A549 (cell line): ENCODE results near the gene XG. TPM values are rescaled to one million over a fixed set of nuclear protein-coding genes. Genes with fewer than 3 reads are reported as not detected.
A peak's percentile ranks its signal among the peaks of the same experiment; 100 is the strongest.

ENCODE experiments used
- ATAC-seq, 2 experiments: fragments of 200-7000 bp in 1 of 2; fragments of >200 bp in 1 of 2; cut with Nextera tagmentation in 1 of 2; cut with Tn5 transposase in 1 of 2; 3 replicates each; pipeline versions ENCODE4 v1.8.0 to v1.9.1; 2018 to 2020; ENCODE audit warnings: mild to moderate bottlenecking in 1 of 2, moderate library complexity in 1 of 2
- CTCF ChIA-PET: fragments of 300-600 bp; sonication (Branson Sonifier 250); formaldehyde crosslinking; extraction: SDS; loops from one replicate; lab custom pipeline; 2021; ENCODE audit warnings: antibody characterized with exemption, inconsistent platforms; lab: Yijun Ruan, JAX
- POLR2A ChIA-PET: fragments of 350-600 bp; formaldehyde crosslinking; extraction: SDS; loops from one replicate; lab custom pipeline; 2021; ENCODE audit warnings: antibody characterized with exemption, inconsistent platforms; lab: Yijun Ruan, JAX
- DNase-seq, 2 experiments: peaks; one replicate each; pipeline versions ENCODE4 v3.0.0 to v3.0.0-alpha.2; 2011 to 2016; ENCODE audit warnings: low read depth in 1 of 2, low spot score in 1 of 2
- FAIRE-seq: peaks from 2 replicates; lab custom pipeline; 2011; peaks lifted over from hg19 to GRCh38; lab: Jason Lieb, UNC
- H3K27ac ChIP-seq, 2 experiments: fragments of >200 bp; sonication (Bioruptor Twin); formaldehyde crosslinking; 3 replicates each; pipeline ENCODE4 v1.5.1; 2016 to 2017
- H3K4me1 ChIP-seq: fragments of >200 bp; sonication (Bioruptor Twin); formaldehyde crosslinking; 3 replicates; pipeline ENCODE4 v1.6.1; 2016
- H3K4me2 ChIP-seq: fragments of >200 bp; sonication (Bioruptor Twin); formaldehyde crosslinking; 3 replicates; pipeline ENCODE4 v1.6.1; 2016
- H3K4me3 ChIP-seq: fragments of >200 bp; sonication (Bioruptor Twin); formaldehyde crosslinking; 3 replicates; pipeline ENCODE4 v1.5.1; 2016
- H3K9me3 ChIP-seq: fragments of >200 bp; sonication (Bioruptor Twin); formaldehyde crosslinking; 3 replicates; pipeline ENCODE4 v1.6.1; 2016
- CBX8 ChIP-seq: fragments of 200-600 bp; sonication (generic); IDR thresholded peaks from 2 replicates; pipeline ENCODE4 v1.6.1; 2016
- CEBPB ChIP-seq, 2 experiments: fragments of >200 bp in 1 of 2; sonication (Bioruptor Twin) in 1 of 2; formaldehyde crosslinking in 1 of 2; IDR thresholded peaks; 2 replicates each; pipeline ENCODE4 v1.6.1; 2012 to 2016
- EHF ChIP-seq: fragments of 250-450 bp; sonication (Bioruptor Pico); IDR thresholded peaks from 2 replicates; pipeline ENCODE4 v1.5.0; 2020; ENCODE audit warnings: mild to moderate bottlenecking
- ELK1 ChIP-seq: fragments of 150-350 bp; IDR thresholded peaks from 2 replicates; pipeline ENCODE4 v1.6.1; 2014; ENCODE audit warnings: low read depth, mild to moderate bottlenecking, low read length
- EP300 ChIP-seq, 2 experiments: fragments of >200 bp; sonication (Bioruptor Twin); formaldehyde crosslinking; IDR thresholded peaks; 2 replicates in 1 of 2; 3 replicates in 1 of 2; pipeline ENCODE4 v1.6.1; 2016 to 2017
- ESRRA ChIP-seq: fragments of 150-350 bp; IDR thresholded peaks from 2 replicates; pipeline ENCODE4 v1.6.1; 2014; ENCODE audit warnings: mild to moderate bottlenecking, low read length, borderline replicate concordance
- FOSL2 ChIP-seq, 2 experiments: fragments of 450-650 bp in 1 of 2; fragments of >200 bp in 1 of 2; sonication (Bioruptor Twin) in 1 of 2; formaldehyde crosslinking; IDR thresholded peaks; 2 replicates each; pipeline versions ENCODE4 v1.5.0 to v1.6.1; 2016 to 2020; ENCODE audit warnings: mild to moderate bottlenecking in 1 of 2, moderate library complexity in 1 of 2
- HDAC2 ChIP-seq: fragments of 200-600 bp; sonication (generic); IDR thresholded peaks from 2 replicates; pipeline ENCODE4 v1.6.1; 2016
- HEYL ChIP-seq: fragments of 250-450 bp; sonication (Bioruptor Pico); IDR thresholded peaks from 2 replicates; pipeline ENCODE4 v1.8.0; 2021; ENCODE audit warnings: mild to moderate bottlenecking, moderate library complexity
- HMGXB4 ChIP-seq: fragments of 250-450 bp; sonication (Bioruptor Pico); IDR thresholded peaks from 2 replicates; pipeline ENCODE4 v1.5.0; 2021; ENCODE audit warnings: mild to moderate bottlenecking, moderate library complexity, borderline replicate concordance
- HOXA7 ChIP-seq: fragments of 250-450 bp; sonication (Bioruptor Pico); IDR thresholded peaks from 2 replicates; pipeline ENCODE4 v1.5.0; 2020; ENCODE audit warnings: mild to moderate bottlenecking, moderate library complexity
- HOXB5 ChIP-seq: fragments of 250-450 bp; sonication (Bioruptor Pico); IDR thresholded peaks from 2 replicates; pipeline ENCODE4 v1.5.0; 2020; ENCODE audit warnings: mild to moderate bottlenecking, moderate library complexity
- KDM5A ChIP-seq: fragments of 200-600 bp; sonication (generic); IDR thresholded peaks from 2 replicates; pipeline ENCODE4 v1.6.1; 2016; ENCODE audit warnings: antibody characterized with exemption, mild to moderate bottlenecking
- MAZ ChIP-seq: fragments of 150-350 bp; IDR thresholded peaks from 2 replicates; pipeline ENCODE4 v1.6.1; 2014; ENCODE audit warnings: antibody characterized with exemption, low read depth, low read length, borderline replicate concordance
- MYC ChIP-seq: IDR thresholded peaks from 2 replicates; pipeline ENCODE4 v1.6.1; 2012; ENCODE audit warnings: mild to moderate bottlenecking, inconsistent platforms, low read length, improper control_type of control experiment, borderline replicate concordance
- NR3C1 ChIP-seq: fragments of >200 bp; sonication (Bioruptor Twin); formaldehyde crosslinking; IDR thresholded peaks from 3 replicates; pipeline ENCODE4 v1.6.1; 2017
- POLR2AphosphoS2 ChIP-seq: conservative IDR thresholded peaks from 2 replicates; pipeline ENCODE4 v1.6.1; 2012; ENCODE audit warnings: low read length, improper control_type of control experiment, inconsistent platforms
- RAD21 ChIP-seq, 2 experiments: fragments of >200 bp in 1 of 2; sonication (Bioruptor Twin) in 1 of 2; formaldehyde crosslinking in 1 of 2; IDR thresholded peaks in 1 of 2; conservative IDR thresholded peaks in 1 of 2; 2 replicates in 1 of 2; 3 replicates in 1 of 2; pipeline ENCODE4 v1.6.1; 2012 to 2018; ENCODE audit warnings: inconsistent platforms in 1 of 2
- RCOR1 ChIP-seq: fragments of 150-350 bp; IDR thresholded peaks from 2 replicates; pipeline ENCODE4 v1.6.1; 2014; ENCODE audit warnings: antibody characterized with exemption, low read length, low read depth
- SMC3 ChIP-seq: fragments of >200 bp; sonication (Bioruptor Twin); formaldehyde crosslinking; IDR thresholded peaks from 3 replicates; pipeline ENCODE4 v1.6.1; 2018; ENCODE audit warnings: inconsistent platforms
- TFCP2L1 ChIP-seq: fragments of 250-450 bp; sonication (Bioruptor Pico); IDR thresholded peaks from 2 replicates; pipeline ENCODE4 v1.5.0; 2021; ENCODE audit warnings: mild to moderate bottlenecking
- TP53 ChIP-seq: fragments of 250-450 bp; sonication (Bioruptor Pico); IDR thresholded peaks from 2 replicates; pipeline ENCODE4 v1.5.0; 2021; ENCODE audit warnings: mild to moderate bottlenecking, moderate library complexity
- ZFP36 ChIP-seq: fragments of 450-650 bp; IDR thresholded peaks from 2 replicates; pipeline ENCODE4 v1.6.1; 2014; ENCODE audit warnings: borderline replicate concordance; ENCODE audit not compliant: partially characterized antibody
- ZNF302 ChIP-seq: fragments of 250-450 bp; sonication (Bioruptor Pico); IDR thresholded peaks from 2 replicates; pipeline ENCODE4 v1.9.0; 2021; ENCODE audit warnings: inconsistent platforms, mild to moderate bottlenecking, moderate library complexity
- WGBS: methylation state at CpG from one replicate; pipeline ENCODE4 v1.1.6; 2017; ENCODE audit errors: missing lambda C conversion rate; 5-methylcytosine and 5-hydroxymethylcytosine counted together
- polyA plus RNA-seq, 4 experiments: library from polyadenylated mRNA; depleted of rRNA in 3 of 4; stranded (reverse); fragments of >200 nt; fragmentation: RNase III in 1 of 4; extraction: RNeasy Plus Mini Kit Qiagen cat#74134 plus additional on column Dnase treatment in 1 of 4; gene quantifications; 2 replicates in 3 of 4; 3 replicates in 1 of 4; pipeline ENCODE4 v1.2.3, GENCODE V29; 2011 to 2017
- TF ChIP-seq, protein P1 (sequence below): fragments of >200 bp; sonication (Bioruptor Twin); formaldehyde crosslinking; IDR thresholded peaks from 2 replicates; pipeline ENCODE4 v1.6.1; 2016
- TF ChIP-seq, protein P2 (sequence below): fragments of >200 bp; sonication (Bioruptor Twin); formaldehyde crosslinking; IDR thresholded peaks from 3 replicates; pipeline ENCODE4 v1.5.1; 2016
- TF ChIP-seq, protein P3 (sequence below): IDR thresholded peaks from 2 replicates; pipeline ENCODE4 v1.6.1; 2012; ENCODE audit warnings: low read depth, borderline replicate concordance

Gene XG
- polyA plus RNA-seq, 2 of the 4 experiments (the other 2 are of a cell fraction): 0.05 to 0.06 TPM

DNA sequence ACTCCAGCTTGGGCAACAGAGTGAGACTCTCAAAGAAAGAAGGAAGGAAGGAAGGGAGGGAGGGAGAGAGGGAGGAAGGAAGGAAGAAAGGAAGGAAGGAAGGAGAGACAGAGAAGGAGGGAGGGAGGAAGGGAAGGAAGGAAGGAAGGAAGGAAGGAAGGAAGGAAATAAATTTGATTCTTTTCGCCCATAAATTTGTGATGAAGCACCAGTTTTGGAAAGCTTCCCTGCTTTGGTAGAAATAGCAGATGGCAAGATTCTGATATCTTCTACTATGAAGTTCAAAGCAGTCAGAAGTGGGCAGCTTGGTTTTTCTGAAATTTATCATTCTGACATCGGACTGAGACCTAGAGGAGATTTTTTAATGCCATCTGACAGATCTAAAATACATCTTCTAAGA lies 65.2 kb downstream of the XG start (continued):
- no peak for TF ChIP-seq POLR2AphosphoS2
- TF ChIP-seq, protein P1, sequence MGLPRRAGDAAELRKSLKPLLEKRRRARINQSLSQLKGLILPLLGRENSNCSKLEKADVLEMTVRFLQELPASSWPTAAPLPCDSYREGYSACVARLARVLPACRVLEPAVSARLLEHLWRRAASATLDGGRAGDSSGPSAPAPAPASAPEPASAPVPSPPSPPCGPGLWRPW: no peak

GRCh38 chrX:2819345-2820135 lies 67.7 kb downstream of the XG start:
- CTCF ChIA-PET: interaction anchor here (0.7 to 1.7 kb wide), 10 partner anchors 8 to 116 kb away, joined by 3 to 7 read pairs (median 4); no protein-coding TSS in a partner anchor
- Histone ChIP-seq H3K4me2 (peak overlapping the region; percentile 64), H3K9me3 (no peaks in the 10 kb centered on the region), H3K4me3 (no peak overlapping the region), H3K4me1 (no peaks in the 10 kb centered on the region), H3K27ac (no peak overlapping the region)
- POLR2A ChIA-PET: no interaction called here
- peak; percentile 70 to 85 for ATAC-seq
- FAIRE-seq: peak; percentile 96
- 12% methylated on average over 9 of the region's 9 CpGs for WGBS
- peak; percentile 45 to 67 for DNase-seq
- peak; percentile 71 to 75 for TF ChIP-seq RAD21 (conservative IDR thresholded peaks at IDR 0.05 in 1 of 2, IDR thresholded peaks at IDR 0.05 in 1 of 2)
- no peak for TF ChIP-seq ESRRA
- no peak for TF ChIP-seq EP300 (IDR thresholded peaks at IDR 0.05)
- no peak for TF ChIP-seq ZFP36
- TF ChIP-seq CBX8: no peak
- TF ChIP-seq HMGXB4 (CRISPR knock-in tag): no peak
- TF ChIP-seq, protein P2, sequence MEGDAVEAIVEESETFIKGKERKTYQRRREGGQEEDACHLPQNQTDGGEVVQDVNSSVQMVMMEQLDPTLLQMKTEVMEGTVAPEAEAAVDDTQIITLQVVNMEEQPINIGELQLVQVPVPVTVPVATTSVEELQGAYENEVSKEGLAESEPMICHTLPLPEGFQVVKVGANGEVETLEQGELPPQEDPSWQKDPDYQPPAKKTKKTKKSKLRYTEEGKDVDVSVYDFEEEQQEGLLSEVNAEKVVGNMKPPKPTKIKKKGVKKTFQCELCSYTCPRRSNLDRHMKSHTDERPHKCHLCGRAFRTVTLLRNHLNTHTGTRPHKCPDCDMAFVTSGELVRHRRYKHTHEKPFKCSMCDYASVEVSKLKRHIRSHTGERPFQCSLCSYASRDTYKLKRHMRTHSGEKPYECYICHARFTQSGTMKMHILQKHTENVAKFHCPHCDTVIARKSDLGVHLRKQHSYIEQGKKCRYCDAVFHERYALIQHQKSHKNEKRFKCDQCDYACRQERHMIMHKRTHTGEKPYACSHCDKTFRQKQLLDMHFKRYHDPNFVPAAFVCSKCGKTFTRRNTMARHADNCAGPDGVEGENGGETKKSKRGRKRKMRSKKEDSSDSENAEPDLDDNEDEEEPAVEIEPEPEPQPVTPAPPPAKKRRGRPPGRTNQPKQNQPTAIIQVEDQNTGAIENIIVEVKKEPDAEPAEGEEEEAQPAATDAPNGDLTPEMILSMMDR: peak; percentile 69
- no peak for TF ChIP-seq HDAC2
- TF ChIP-seq HOXA7 (CRISPR knock-in tag): no peak
- peak; percentile 70 for TF ChIP-seq SMC3
- no peak for TF ChIP-seq CEBPB (IDR thresholded peaks at IDR 0.05)

- Histone ChIP-seq H3K27ac (no peak overlapping the region), H3K4me3 (no peak overlapping the region), H3K4me2 (no peak overlapping the region), H3K9me3 (no peaks in the 10 kb centered on the region), H3K4me1 (no peaks in the 10 kb centered on the region)
- WGBS: 62% methylated on average over 8 of the region's 8 CpGs
- ChIA-PET POLR2A (no interaction called here), CTCF (interaction anchor here (1.0 to 1.7 kb wide), 6 partner anchors 9 to 77 kb away, joined by 3 to 7 read pairs (median 6); no protein-coding TSS in a partner anchor)
- no peak for ATAC-seq
- no peak for FAIRE-seq
- no peak for DNase-seq
- no peak for TF ChIP-seq TFCP2L1 (CRISPR knock-in tag)
- TF ChIP-seq POLR2AphosphoS2: no peak
- TF ChIP-seq TP53: no peak
- no peak for TF ChIP-seq RCOR1
- no peak for TF ChIP-seq ZNF302
- TF ChIP-seq ZFP36: no peak
- TF ChIP-seq EHF (CRISPR knock-in tag): no peak
- no peak for TF ChIP-seq FOSL2 (IDR thresholded peaks at IDR 0.05)
- TF ChIP-seq FOSL2 (CRISPR knock-in tag; IDR thresholded peaks at IDR 0.05): no peak
- TF ChIP-seq SMC3: no peak
- no peak for TF ChIP-seq NR3C1
- TF ChIP-seq ESRRA: no peak
- TF ChIP-seq, protein P1: no peak
- TF ChIP-seq ELK1: no peak
- TF ChIP-seq, protein P3, sequence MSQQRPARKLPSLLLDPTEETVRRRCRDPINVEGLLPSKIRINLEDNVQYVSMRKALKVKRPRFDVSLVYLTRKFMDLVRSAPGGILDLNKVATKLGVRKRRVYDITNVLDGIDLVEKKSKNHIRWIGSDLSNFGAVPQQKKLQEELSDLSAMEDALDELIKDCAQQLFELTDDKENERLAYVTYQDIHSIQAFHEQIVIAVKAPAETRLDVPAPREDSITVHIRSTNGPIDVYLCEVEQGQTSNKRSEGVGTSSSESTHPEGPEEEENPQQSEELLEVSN: no peak
- TF ChIP-seq RAD21 (conservative IDR thresholded peaks at IDR 0.05 in 1 of 2, IDR thresholded peaks at IDR 0.05 in 1 of 2): no peak
- no peak for TF ChIP-seq KDM5A
- no peak for TF ChIP-seq MAZ
- no peak for TF ChIP-seq HEYL (CRISPR knock-in tag)
- no peak for TF ChIP-seq MYC
- TF ChIP-seq HOXB5 (CRISPR knock-in tag): no peak
Observed at GRCh38 chrX:2820136-2820771, 68.4 kb downstream of the XG start.
